A673 (cell line): Measurements from ENCODE around the gene KPNB1. TPM values are rescaled to one million over a fixed set of nuclear protein-coding genes. Genes with fewer than 3 reads are reported as not detected.

Source experiments
- Bru-seq: library from RNA; stranded (reverse); fragments of 400-500 nt; gene quantifications from one replicate; lab custom pipeline; 2021; lab: Mats Ljungman, UMichigan
- BruChase-seq, 2 experiments: library from RNA; stranded (reverse); fragments of 400-500 nt; gene quantifications; one replicate each; lab custom pipeline; 2021; lab: Mats Ljungman, UMichigan
- BruUV-seq: library from RNA; stranded (reverse); fragments of 400-500 nt; replicated peaks from 2 replicates; lab custom pipeline; 2021; lab: Mats Ljungman, UMichigan
- CTCF ChIA-PET: fragments of 300-600 bp; sonication (Branson Sonifier 250); formaldehyde crosslinking; loops from one replicate; lab custom pipeline; 2022; ENCODE audit warnings: antibody characterized with exemption; lab: Charles Lee
- POLR2A ChIA-PET: fragments of 300-600 bp; sonication (Branson Sonifier 250); formaldehyde crosslinking; loops from one replicate; lab custom pipeline; 2022; ENCODE audit warnings: antibody characterized with exemption; ENCODE audit not compliant: low non-redundant PET; lab: Charles Lee
- DNase-seq: peaks from one replicate; pipeline ENCODE4 v3.0.0-alpha.2; 2015; ENCODE audit warnings: low spot score
- H3K27ac ChIP-seq: fragments of 200-600 bp; sonication (generic); 2 replicates; pipeline ENCODE4 v1.5.1; 2016; ENCODE audit warnings: mixed run types, low read depth, mild to moderate bottlenecking, mixed read lengths, antibody characterized with exemption, low read length; ENCODE audit not compliant: poor library complexity, severe bottlenecking
- H3K27me3 ChIP-seq: fragments of 200-600 bp; sonication (generic); replicated peaks from 2 replicates; pipeline ENCODE4 v1.6.1; 2017; ENCODE audit warnings: mixed run types, low read depth, mild to moderate bottlenecking, mixed read lengths, antibody characterized with exemption, low read length; ENCODE audit not compliant: insufficient read depth, poor library complexity
- H3K36me3 ChIP-seq: fragments of 200-600 bp; sonication (generic); 2 replicates; pipeline ENCODE4 v1.6.1; 2016; ENCODE audit warnings: mixed run types, mild to moderate bottlenecking, mixed read lengths, antibody characterized with exemption, low read length; ENCODE audit not compliant: insufficient read depth, poor library complexity, severe bottlenecking
- H3K4me1 ChIP-seq: fragments of 200-600 bp; sonication (generic); 2 replicates; pipeline ENCODE4 v1.6.1; 2017; ENCODE audit warnings: mixed run types, mild to moderate bottlenecking, mixed read lengths, antibody characterized with exemption, low read length; ENCODE audit not compliant: insufficient read depth, poor library complexity, severe bottlenecking
- H3K4me3 ChIP-seq: fragments of 200-600 bp; sonication (generic); 2 replicates; pipeline ENCODE4 v1.5.1; 2016; ENCODE audit warnings: low read depth, mixed run types, mild to moderate bottlenecking, mixed read lengths, low read length; ENCODE audit not compliant: poor library complexity, severe bottlenecking
- H3K9me3 ChIP-seq: fragments of 200-600 bp; sonication (generic); 2 replicates; pipeline ENCODE4 v1.6.1; 2016; ENCODE audit warnings: mixed run types, low read depth, mild to moderate bottlenecking, mixed read lengths, antibody characterized with exemption, low read length; ENCODE audit not compliant: poor library complexity, severe bottlenecking
- CTCF ChIP-seq: fragments of 300-800, 200-600 bp; sonication (generic); conservative IDR thresholded peaks from 2 replicates; pipeline ENCODE4 v1.5.1; 2017; ENCODE audit warnings: low read depth, mild to moderate bottlenecking, antibody characterized with exemption, low read length, moderate library complexity, mixed read lengths
- EZH2 ChIP-seq: fragments of 200-600 bp; sonication (generic); IDR thresholded peaks from 2 replicates; pipeline ENCODE4 v1.6.1; 2017; ENCODE audit warnings: borderline replicate concordance, low read depth, mild to moderate bottlenecking, mixed read lengths, antibody characterized with exemption, low read length; ENCODE audit not compliant: poor library complexity, severe bottlenecking
- intact Hi-C: fragments of 100-400 bp; cut with micrococcal nuclease; formaldehyde crosslinking; loops from one replicate; pipeline ENCODE4 v1.10.0; 2022; ENCODE audit not compliant: unreplicated experiment
- long read RNA-seq: library from polyadenylated mRNA; stranded (forward); transcript quantifications from one replicate; pipeline ENCODE4 v2.0.0, GENCODE V29; 2022
- total RNA-seq: library from RNA; stranded (reverse); gene quantifications from 2 replicates; pipeline ENCODE4 v1.2.3, GENCODE V29; 2021

KPNB1 gene
- total RNA-seq (429 and 452 TPM in 2 replicates), Bru-seq, nascent RNA (percentile 97 among the genes with signal in this experiment), BruChase-seq, experiment 1, labeled RNA remaining after a 2-hour chase (percentile 98 among the genes with signal in this experiment), BruChase-seq, experiment 2, labeled RNA remaining after a 6-hour chase (percentile 99 among the genes with signal in this experiment)
- long read RNA-seq, full-length matches to known transcripts, result 123 of 239 reads
- long read RNA-seq, partial matches to known transcripts, result 69 of 239 reads
- long read RNA-seq, other reads (novel, unspliced or antisense), result 47 of 239 reads

- Histone ChIP-seq H3K36me3 (peaks cover 35% of the 10 kb centered on the region), H3K27ac (peak within 1 kb of the TSS; percentile 85), H3K4me1 (peaks cover 22% of the 10 kb centered on the region), H3K27me3 (no peaks in the 10 kb centered on the region), H3K4me3 (peak within 1 kb of the TSS; percentile 69), H3K9me3 (no peaks in the 10 kb centered on the region)
- TSS peak; percentile 75 for BruUV-seq
- no peak for TF ChIP-seq CTCF
- TF ChIP-seq EZH2, result no peak
- POLR2A ChIA-PET, result interaction anchor here (0.5 to 0.7 kb wide), 6 partner anchors 10 to 187 kb away, joined by 3 to 20 read pairs (median 4); partner anchors contain the start of gene TBKBP1
- DNase-seq, result peak; percentile 99
- intact Hi-C loops, result no loop called here
- CTCF ChIA-PET, result interaction anchor here (0.5 to 0.6 kb wide), 2 partner anchors 31 to 37 kb away, joined by 4 to 5 read pairs; no protein-coding TSS in a partner anchor
Measured at GRCh38 chr17:47649153-47649971, at the start of gene KPNB1. Gene KPNB1 (plus strand): TSS chr17:47649919. CDS start chr17:47650245, 326 bp downstream.

- Histone ChIP-seq H3K4me3 (no peak overlapping the region), H3K36me3 (peaks cover 11% of the 10 kb centered on the region), H3K27me3 (no peaks in the 10 kb centered on the region), H3K27ac (no peak overlapping the region), H3K4me1 (peaks cover 3% of the 10 kb centered on the region), H3K9me3 (no peaks in the 10 kb centered on the region)
- no peak for DNase-seq
- BruUV-seq, result no TSS peak
- intact Hi-C loops, result no loop called here
- CTCF ChIA-PET, result no interaction called here
- no peak for TF ChIP-seq EZH2
- no peak for TF ChIP-seq CTCF
- POLR2A ChIA-PET, result no interaction called here
Measured at GRCh38 chr17:47603830-47604597, 45.7 kb upstream of the KPNB1 start.

GRCh38 chr17:47604598-47604927, 45.2 kb upstream of the KPNB1 start:
- Histone ChIP-seq H3K4me1 (peaks cover 3% of the 10 kb centered on the region), H3K36me3 (peaks cover 9% of the 10 kb centered on the region), H3K9me3 (no peaks in the 10 kb centered on the region), H3K4me3 (no peak overlapping the region), H3K27me3 (no peaks in the 10 kb centered on the region), H3K27ac (no peak overlapping the region)
- TF ChIP-seq EZH2 (no peak), CTCF (no peak)
- POLR2A ChIA-PET, result no interaction called here
- peak; percentile 22 for DNase-seq
- CTCF ChIA-PET, result no interaction called here
- no TSS peak for BruUV-seq
- intact Hi-C loops, result no loop called here
